ENCODE results near the gene MLXIPL.

DNA sequence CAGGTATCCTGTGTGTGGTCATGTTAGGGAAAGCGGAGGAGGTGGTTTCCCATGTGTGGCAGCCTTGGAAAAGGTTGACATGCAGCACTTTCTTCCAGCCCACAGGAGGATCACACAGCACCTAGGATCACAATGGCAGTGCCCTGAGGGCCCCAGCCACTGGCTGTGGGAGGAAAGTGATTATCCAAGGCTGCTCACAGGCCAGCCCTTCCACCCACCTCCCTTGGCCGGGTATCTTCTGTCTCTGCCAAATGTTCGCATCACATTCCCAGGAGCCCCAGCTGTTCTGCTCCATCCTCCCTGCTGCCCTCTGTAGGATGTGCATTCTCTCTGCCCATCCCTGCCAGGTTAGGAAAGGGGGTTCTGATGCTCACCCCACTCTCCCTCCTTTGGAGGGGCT is 2.5 kb upstream of the MLXIPL start:
- TF ChIP-seq, protein P1, sequence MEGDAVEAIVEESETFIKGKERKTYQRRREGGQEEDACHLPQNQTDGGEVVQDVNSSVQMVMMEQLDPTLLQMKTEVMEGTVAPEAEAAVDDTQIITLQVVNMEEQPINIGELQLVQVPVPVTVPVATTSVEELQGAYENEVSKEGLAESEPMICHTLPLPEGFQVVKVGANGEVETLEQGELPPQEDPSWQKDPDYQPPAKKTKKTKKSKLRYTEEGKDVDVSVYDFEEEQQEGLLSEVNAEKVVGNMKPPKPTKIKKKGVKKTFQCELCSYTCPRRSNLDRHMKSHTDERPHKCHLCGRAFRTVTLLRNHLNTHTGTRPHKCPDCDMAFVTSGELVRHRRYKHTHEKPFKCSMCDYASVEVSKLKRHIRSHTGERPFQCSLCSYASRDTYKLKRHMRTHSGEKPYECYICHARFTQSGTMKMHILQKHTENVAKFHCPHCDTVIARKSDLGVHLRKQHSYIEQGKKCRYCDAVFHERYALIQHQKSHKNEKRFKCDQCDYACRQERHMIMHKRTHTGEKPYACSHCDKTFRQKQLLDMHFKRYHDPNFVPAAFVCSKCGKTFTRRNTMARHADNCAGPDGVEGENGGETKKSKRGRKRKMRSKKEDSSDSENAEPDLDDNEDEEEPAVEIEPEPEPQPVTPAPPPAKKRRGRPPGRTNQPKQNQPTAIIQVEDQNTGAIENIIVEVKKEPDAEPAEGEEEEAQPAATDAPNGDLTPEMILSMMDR (IDR thresholded peaks at IDR 0.05; ENCODE audit: extremely low read depth in 1 of 2, insufficient read depth in 1 of 2, low read depth in 1 of 2, low read length in 2 of 2) = no peak
- no peak for TF ChIP-seq EZH2 (IDR thresholded peaks at IDR 0.05; ENCODE audit: borderline replicate concordance, low read depth, low read length, severe bottlenecking)
- TF ChIP-seq FOS (IDR thresholded peaks at IDR 0.05; ENCODE audit: borderline replicate concordance, insufficient read depth, low read length) = no peak
- no peak for TF ChIP-seq POLR2A (IDR thresholded peaks at IDR 0.05; ENCODE audit: low read depth, low read length)
- TF ChIP-seq, protein P2, sequence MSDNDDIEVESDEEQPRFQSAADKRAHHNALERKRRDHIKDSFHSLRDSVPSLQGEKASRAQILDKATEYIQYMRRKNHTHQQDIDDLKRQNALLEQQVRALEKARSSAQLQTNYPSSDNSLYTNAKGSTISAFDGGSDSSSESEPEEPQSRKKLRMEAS (IDR thresholded peaks at IDR 0.05; ENCODE audit: insufficient read depth, insufficient read length) = no peak
- no peak for TF ChIP-seq POLR2AphosphoS5 (IDR thresholded peaks at IDR 0.05; ENCODE audit: insufficient read depth, low read depth, low read length)
- no peak for TF ChIP-seq GATA2 (IDR thresholded peaks at IDR 0.05; ENCODE audit: insufficient read depth, insufficient read length, low read depth, low read length)
- TF ChIP-seq JUN (IDR thresholded peaks at IDR 0.05; ENCODE audit: borderline replicate concordance, insufficient read depth, insufficient read length, low read depth) = no peak
- no peak for TF ChIP-seq MYC (IDR thresholded peaks at IDR 0.05; ENCODE audit: low read depth, low read length)

All from endothelial cell of umbilical vein (primary cell).